Tibial nerve (tissue), 4 donors: ENCODE results near the gene BEAN1. TPM values are rescaled to one million over a fixed set of nuclear protein-coding genes. Genes with fewer than 3 reads are reported as not detected.

ENCODE experiments used
- DNase-seq, 2 donors: peaks; one replicate each; pipeline ENCODE4 v3.0.0-alpha.2; 2019; ENCODE audit warnings: low spot score in 2 of 2
- H3K27ac ChIP-seq, 4 donors: fragments of 200-600 bp; sonication (generic) in 3 of 4; one replicate each; pipeline ENCODE4 v1.5.1; 2017 to 2019; ENCODE audit warnings: mild to moderate bottlenecking in 1 of 4
- H3K27me3 ChIP-seq, 2 donors: fragments of 200-600 bp; sonication (generic) in 1 of 2; one replicate each; pipeline versions ENCODE4 v1.5.1 to v1.6.0; 2017 to 2019
- H3K36me3 ChIP-seq, 3 donors: fragments of 200-600 bp; sonication (generic); one replicate each; pipeline ENCODE4 v1.5.1; 2018 to 2019
- H3K4me1 ChIP-seq, 4 donors: fragments of 200-600 bp; sonication (generic) in 3 of 4; one replicate each; pipeline ENCODE4 v1.5.1; 2017 to 2019
- H3K4me3 ChIP-seq, 4 donors: fragments of 200-600 bp; sonication (generic) in 3 of 4; one replicate each; pipeline ENCODE4 v1.5.1; 2017 to 2019; ENCODE audit warnings: mild to moderate bottlenecking in 1 of 4, moderate library complexity in 1 of 4
- H3K9me3 ChIP-seq, 4 donors: fragments of 200-600 bp; sonication (generic) in 3 of 4; one replicate each; pipeline ENCODE4 v1.5.1; 2017 to 2019
- EP300 ChIP-seq, 2 donors: sonication (generic); formaldehyde crosslinking; IDR thresholded peaks; one replicate each; pipeline ENCODE4 v1.6.1; 2017; ENCODE audit warnings: antibody characterized with exemption in 2 of 2, mild to moderate bottlenecking in 1 of 2
- POLR2A ChIP-seq, 2 donors: fragments of 450-650 bp; IDR thresholded peaks; one replicate each; pipeline ENCODE4 v1.6.1; 2017; ENCODE audit warnings: antibody characterized with exemption in 2 of 2, mild to moderate bottlenecking in 2 of 2, moderate library complexity in 2 of 2
- WGBS, 2 donors: methylation state at CpG; one replicate each; pipeline ENCODE4 v1.1.5; 2018; 5-methylcytosine and 5-hydroxymethylcytosine counted together
- total RNA-seq, 4 donors: library from RNA; depleted of rRNA; stranded (reverse); fragments of >200 nt; gene quantifications; one replicate each; pipeline ENCODE4 v1.1.0, GENCODE V29; 2016
- TF ChIP-seq, protein P1 (sequence below), 5 experiments: fragments of 200-600 bp in 3 of 5; fragments of 450-650 bp in 2 of 5; sonication (generic) in 3 of 5; IDR thresholded peaks; one replicate each; pipeline ENCODE4 v1.5.1; 2016 to 2019; ENCODE audit warnings: antibody characterized with exemption in 5 of 5, mild to moderate bottlenecking in 3 of 5, moderate library complexity in 2 of 5

The BEAN1 gene
- total RNA-seq, 4 donors from 2014 or later, result 0.21 to 1.4 (median 0.30) TPM; not detected in 1

DNA sequence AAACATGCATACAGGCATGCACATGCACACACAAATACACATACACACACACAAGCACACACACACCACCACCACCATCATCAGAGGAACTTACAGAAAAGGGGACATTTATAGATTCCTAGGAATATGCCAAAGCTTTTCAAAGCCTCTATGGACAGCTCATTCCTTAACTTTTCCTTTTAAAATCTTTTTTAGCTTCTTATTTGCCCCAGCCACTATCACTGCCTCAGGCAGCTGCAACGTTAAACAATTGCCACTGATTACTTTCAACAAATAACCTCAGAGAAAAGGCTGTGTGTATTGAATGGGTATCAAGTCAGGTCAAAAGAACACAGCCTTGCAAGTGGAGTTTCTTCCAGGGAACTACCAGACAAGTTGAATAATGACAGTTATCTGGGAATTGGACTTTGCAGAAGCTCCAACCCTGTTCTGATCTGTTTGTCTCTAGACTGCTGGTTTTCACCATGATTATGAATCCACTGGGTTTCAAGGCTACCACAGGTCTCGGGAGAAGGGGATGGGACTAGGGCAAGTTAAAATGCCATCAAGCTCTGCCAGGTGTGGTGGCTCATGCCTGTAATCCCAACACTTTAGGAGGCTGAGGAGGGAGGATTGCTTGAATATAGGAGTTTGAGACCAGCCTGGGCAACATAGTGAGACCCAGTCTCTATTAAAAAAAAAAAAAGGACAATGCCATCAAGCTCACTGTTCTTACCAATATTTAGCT is 21.9 kb upstream of the BEAN1 start:
- no peak overlapping the region for H3K4me3 ChIP-seq
- H3K27ac ChIP-seq, result no peak overlapping the region
- no peak for DNase-seq
- H3K36me3 ChIP-seq, result peaks cover 0 to 27% (median 0%) of the 10 kb centered on the region in 3 donors
- peaks cover 0 to 3% (median 0%) of the 10 kb centered on the region in 4 donors for H3K9me3 ChIP-seq
- TF ChIP-seq POLR2A (IDR thresholded peaks at IDR 0.05) (no peak), EP300 (IDR thresholded peaks at IDR 0.05) (no peak)
- TF ChIP-seq, protein P1, sequence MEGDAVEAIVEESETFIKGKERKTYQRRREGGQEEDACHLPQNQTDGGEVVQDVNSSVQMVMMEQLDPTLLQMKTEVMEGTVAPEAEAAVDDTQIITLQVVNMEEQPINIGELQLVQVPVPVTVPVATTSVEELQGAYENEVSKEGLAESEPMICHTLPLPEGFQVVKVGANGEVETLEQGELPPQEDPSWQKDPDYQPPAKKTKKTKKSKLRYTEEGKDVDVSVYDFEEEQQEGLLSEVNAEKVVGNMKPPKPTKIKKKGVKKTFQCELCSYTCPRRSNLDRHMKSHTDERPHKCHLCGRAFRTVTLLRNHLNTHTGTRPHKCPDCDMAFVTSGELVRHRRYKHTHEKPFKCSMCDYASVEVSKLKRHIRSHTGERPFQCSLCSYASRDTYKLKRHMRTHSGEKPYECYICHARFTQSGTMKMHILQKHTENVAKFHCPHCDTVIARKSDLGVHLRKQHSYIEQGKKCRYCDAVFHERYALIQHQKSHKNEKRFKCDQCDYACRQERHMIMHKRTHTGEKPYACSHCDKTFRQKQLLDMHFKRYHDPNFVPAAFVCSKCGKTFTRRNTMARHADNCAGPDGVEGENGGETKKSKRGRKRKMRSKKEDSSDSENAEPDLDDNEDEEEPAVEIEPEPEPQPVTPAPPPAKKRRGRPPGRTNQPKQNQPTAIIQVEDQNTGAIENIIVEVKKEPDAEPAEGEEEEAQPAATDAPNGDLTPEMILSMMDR (IDR thresholded peaks at IDR 0.05), result no peak
- WGBS, 2 donors, result 79 to 82% methylated on average over 2 of the region's 2 CpGs
- H3K27me3 ChIP-seq, result no peaks in the 10 kb centered on the region
- peaks cover 0 to 36% (median 4%) of the 10 kb centered on the region in 4 donors for H3K4me1 ChIP-seq

DNA sequence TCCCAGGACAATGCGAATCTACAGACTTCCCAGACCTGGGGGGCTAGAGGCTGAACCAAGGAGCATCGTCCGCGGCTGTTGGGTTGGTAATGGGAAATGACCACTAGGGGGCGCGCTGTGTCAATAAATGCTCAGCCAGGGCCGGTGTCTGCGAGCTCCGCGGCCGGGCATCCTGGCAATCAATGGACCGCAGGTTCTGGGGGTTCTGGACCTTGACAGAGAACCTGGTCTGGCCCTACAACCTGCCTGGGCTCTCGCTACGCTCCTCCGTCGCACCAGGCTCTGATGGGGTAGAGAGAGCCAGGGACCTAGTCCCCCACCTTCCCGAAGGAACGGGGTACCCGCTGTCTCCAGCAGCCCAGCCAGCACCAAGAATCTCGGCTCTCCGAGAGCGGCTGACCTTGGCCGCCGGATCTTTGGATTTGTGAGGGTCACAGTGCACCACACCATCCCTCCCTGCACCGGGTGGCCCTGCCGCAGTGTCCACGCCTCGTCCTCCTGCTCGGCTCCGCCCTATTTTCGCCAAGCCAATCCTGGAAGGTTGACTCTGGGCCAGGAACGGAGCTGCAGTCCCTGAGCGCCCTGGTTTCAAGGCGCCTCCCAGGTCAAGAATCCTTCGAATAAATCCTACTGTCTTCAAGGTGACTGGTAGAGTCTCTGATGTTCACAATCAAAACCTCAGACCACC is 20.4 kb upstream of the BEAN1 start:
- H3K36me3 ChIP-seq, result peaks cover 0 to 38% (median 0%) of the 10 kb centered on the region in 3 donors
- H3K4me1 ChIP-seq, result peaks cover 0 to 28% (median 4%) of the 10 kb centered on the region in 4 donors
- TF ChIP-seq, protein P1 (IDR thresholded peaks at IDR 0.05), result peak; percentile 83 to 96 (median 89)
- no peak for TF ChIP-seq EP300 (IDR thresholded peaks at IDR 0.05)
- WGBS, 2 donors, result 0% methylated on average over 29 to 34 of the region's 35 CpGs
- peak overlapping the region; percentile 38 to 61 (median 50) for H3K4me3 ChIP-seq
- DNase-seq, result peak; percentile 85 to 94
- no peaks in the 10 kb centered on the region for H3K27me3 ChIP-seq
- H3K9me3 ChIP-seq, result peaks cover 0 to 11% (median 0%) of the 10 kb centered on the region in 4 donors
- H3K27ac ChIP-seq, result peak overlapping the region in 2 of 4 donors; percentile 11 to 59

- no peaks in the 10 kb centered on the region for H3K27me3 ChIP-seq
- TF ChIP-seq POLR2A (IDR thresholded peaks at IDR 0.05) (no peak), EP300 (IDR thresholded peaks at IDR 0.05) (peak in 1 of 2 donors; percentile 17)
- TF ChIP-seq, protein P1 (IDR thresholded peaks at IDR 0.05), result no peak
- no peak for DNase-seq
- peaks cover 0 to 21% (median 0%) of the 10 kb centered on the region in 4 donors for H3K9me3 ChIP-seq
- peak overlapping the region in 1 of 4 donors; percentile 50 for H3K27ac ChIP-seq
- H3K4me3 ChIP-seq, result peak overlapping the region in 1 of 4 donors; percentile 24
- peaks cover 0 to 28% (median 0%) of the 10 kb centered on the region in 3 donors for H3K36me3 ChIP-seq
- 65 to 73% methylated on average over 5 of the region's 5 CpGs for WGBS, 2 donors
- H3K4me1 ChIP-seq, result peaks cover 0 to 28% (median 4%) of the 10 kb centered on the region in 4 donors
Measured at GRCh38 chr16:66408163-66409048, 18.7 kb upstream of the BEAN1 start.

GRCh38 chr16:66409156-66409555 is 17.9 kb upstream of the BEAN1 start:
- H3K27ac ChIP-seq, result no peak overlapping the region
- no peak overlapping the region for H3K4me3 ChIP-seq
- TF ChIP-seq EP300 (IDR thresholded peaks at IDR 0.05) (no peak), POLR2A (IDR thresholded peaks at IDR 0.05) (no peak)
- TF ChIP-seq, protein P1 (IDR thresholded peaks at IDR 0.05), result no peak
- H3K4me1 ChIP-seq, result peaks cover 0 to 28% (median 4%) of the 10 kb centered on the region in 4 donors
- no peaks in the 10 kb centered on the region for H3K27me3 ChIP-seq
- no peak for DNase-seq
- whole genome bisulfite sequencing, 2 donors, result 77 to 80% methylated on average over 5 of the region's 5 CpGs
- H3K36me3 ChIP-seq, result peaks cover 0 to 20% (median 0%) of the 10 kb centered on the region in 3 donors
- H3K9me3 ChIP-seq, result peaks cover 0 to 21% (median 0%) of the 10 kb centered on the region in 4 donors
